ENCODE results near the gene MYO1A. TPM values are rescaled to one million over a fixed set of nuclear protein-coding genes. Genes with fewer than 3 reads are reported as not detected.

MYO1A gene
- total and polyA plus RNA-seq, 2 of the 13 experiments (the other 11 are each of a cell fraction or from before 2014, with no cell fraction given), result 5.3 to 6.0 TPM

- TF ChIP-seq ZNF891 (CRISPR knock-in tag; IDR thresholded peaks at IDR 0.05) (no peak), ZNF547 (CRISPR knock-in tag; IDR thresholded peaks at IDR 0.05) (no peak), GTF3A (CRISPR knock-in tag; conservative IDR thresholded peaks at IDR 0.05) (no peak), AHDC1 (CRISPR knock-in tag; IDR thresholded peaks at IDR 0.05; ENCODE audit: borderline replicate concordance) (no peak), GMEB2 (CRISPR knock-in tag; IDR thresholded peaks at IDR 0.05; ENCODE audit: low read depth) (no peak), MBNL3 (CRISPR knock-in tag; conservative IDR thresholded peaks at IDR 0.05) (no peak), HMG20A (CRISPR knock-in tag; IDR thresholded peaks at IDR 0.05; ENCODE audit: borderline replicate concordance) (no peak), ZSCAN25 (CRISPR knock-in tag; IDR thresholded peaks at IDR 0.05) (no peak), BORCS8-MEF2B (CRISPR knock-in tag; IDR thresholded peaks at IDR 0.05) (no peak), NFE2L2 (IDR thresholded peaks at IDR 0.05; ENCODE audit: low read length) (no peak), NFRKB (IDR thresholded peaks at IDR 0.05) (no peak), ZNF619 (CRISPR knock-in tag; IDR thresholded peaks at IDR 0.05) (no peak), SNAPC5 (CRISPR knock-in tag; IDR thresholded peaks at IDR 0.05; ENCODE audit: borderline replicate concordance) (no peak), HNRNPLL (IDR thresholded peaks at IDR 0.05; ENCODE audit: low read depth, low read length, poor library complexity, severe bottlenecking) (no peak), KAT2B (IDR thresholded peaks at IDR 0.05; ENCODE audit: borderline replicate concordance, low read depth, low read length) (no peak), ARID4A (CRISPR knock-in tag; IDR thresholded peaks at IDR 0.05; ENCODE audit: borderline replicate concordance) (peak; percentile 31; the same call in 1 of the 2 replicates), ZNF234 (CRISPR knock-in tag; conservative IDR thresholded peaks at IDR 0.05) (no peak), FOXK1 (CRISPR knock-in tag; IDR thresholded peaks at IDR 0.05; ENCODE audit: borderline replicate concordance, low read depth) (no peak), ZBTB42 (CRISPR knock-in tag; IDR thresholded peaks at IDR 0.05) (no peak)
Observed at GRCh38 chr12:57005980-57006808, 43.7 kb downstream of the MYO1A start, which contains the start of gene ZBTB39 (continued).

All from HepG2 (cell line).